Neutrophil (primary cell): Measurements from ENCODE around the gene EPHX1.

Source experiments
- H3K27ac ChIP-seq: fragments of 200-600 bp; sonication (generic); 2 replicates; pipeline ENCODE4 v1.5.1; 2016; ENCODE audit warnings: mild to moderate bottlenecking, moderate library complexity
- H3K27me3 ChIP-seq: fragments of 200-600 bp; sonication (generic); 2 replicates; pipeline ENCODE4 v1.6.0; 2016; ENCODE audit warnings: mild to moderate bottlenecking
- H3K36me3 ChIP-seq: fragments of 200-600 bp; sonication (generic); 2 replicates; pipeline ENCODE4 v1.5.1; 2017
- H3K4me1 ChIP-seq, 2 experiments: fragments of 200-600 bp in 1 of 2; sonication (generic) in 1 of 2; 1 replicate in 1 of 2; 2 replicates in 1 of 2; pipeline versions ENCODE4 v1.5.1 to v1.6.1; 2013 to 2016; ENCODE audit warnings: low read depth in 1 of 2, low read length in 1 of 2, mild to moderate bottlenecking in 1 of 2, moderate library complexity in 1 of 2; ENCODE audit not compliant: control insufficient read depth in 1 of 2, insufficient read depth in 1 of 2
- H3K4me3 ChIP-seq, 2 experiments: fragments of 200-600 bp in 1 of 2; sonication (generic) in 1 of 2; 1 replicate in 1 of 2; 2 replicates in 1 of 2; pipeline ENCODE4 v1.5.1; 2013 to 2016; ENCODE audit warnings: low read depth in 1 of 2, low read length in 1 of 2, mild to moderate bottlenecking in 1 of 2, moderate library complexity in 1 of 2
- H3K9me3 ChIP-seq: fragments of 200-600 bp; sonication (generic); 2 replicates; pipeline ENCODE4 v1.5.1; 2016
- TF ChIP-seq, protein P1 (sequence below): fragments of 200-600 bp; sonication (generic); IDR thresholded peaks from 2 replicates; pipeline ENCODE4 v1.5.1; 2016; ENCODE audit warnings: antibody characterized with exemption

Gene EPHX1

DNA sequence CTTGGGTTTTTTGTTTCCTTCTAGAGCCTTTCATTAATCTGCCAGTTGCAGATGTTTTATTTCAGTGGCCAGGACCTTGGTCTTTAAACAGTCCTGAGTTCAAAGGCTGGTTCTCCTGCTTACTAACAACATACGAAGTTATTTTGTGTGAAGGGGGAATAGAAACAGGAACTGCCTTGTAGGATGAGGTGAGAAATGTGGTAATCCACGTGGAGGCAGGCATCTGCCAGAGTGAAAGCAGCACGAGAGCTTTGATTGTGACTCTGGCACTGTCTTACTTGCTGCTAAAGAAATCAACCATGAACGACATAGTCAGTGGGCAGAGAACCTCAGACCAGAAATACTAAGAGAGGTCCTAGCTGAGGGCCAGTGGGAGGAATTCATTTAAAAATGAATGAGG lies 41.9 kb downstream of the EPHX1 start:
- Histone ChIP-seq H3K4me1 (no peaks in the 10 kb centered on the region), H3K36me3 (peaks cover 100% of the 10 kb centered on the region), H3K4me3 (no peak overlapping the region)

DNA sequence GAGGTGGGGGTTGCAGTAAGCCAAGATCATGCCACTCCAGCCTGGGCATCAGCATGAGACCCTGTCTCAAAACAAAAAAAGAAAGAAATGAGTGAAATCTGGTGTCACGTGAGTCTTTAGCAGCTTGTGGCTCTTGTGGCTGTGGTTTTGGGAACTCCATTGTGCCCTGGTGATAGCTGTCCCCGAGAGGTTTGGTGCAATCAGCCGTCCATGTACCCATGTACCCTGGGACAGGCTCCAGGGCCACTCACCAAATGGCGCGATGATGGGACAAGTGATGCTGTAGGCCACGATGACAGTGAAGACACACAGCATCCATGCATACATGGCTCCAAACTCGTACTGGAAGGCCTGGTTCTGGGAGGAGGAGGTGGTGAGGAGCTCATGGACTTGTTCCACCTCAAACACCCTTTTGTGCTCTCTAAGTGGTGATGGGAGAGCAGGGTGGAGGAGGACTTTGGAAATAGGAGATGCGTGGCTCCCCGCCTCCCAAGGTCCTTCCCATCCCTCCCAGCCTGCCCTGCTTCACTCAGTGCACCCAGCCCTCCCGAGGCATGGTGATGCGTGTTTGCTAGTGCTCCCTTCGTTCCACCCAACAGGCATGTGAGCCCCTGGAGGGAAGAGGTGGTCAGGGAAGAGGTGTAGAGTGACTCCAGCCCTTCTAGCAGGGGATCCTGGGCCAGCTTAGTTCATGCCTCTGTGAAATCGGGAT lies 42.6 kb downstream of the EPHX1 start:
- peaks cover 100% of the 10 kb centered on the region for H3K36me3 ChIP-seq
- TF ChIP-seq, protein P1, sequence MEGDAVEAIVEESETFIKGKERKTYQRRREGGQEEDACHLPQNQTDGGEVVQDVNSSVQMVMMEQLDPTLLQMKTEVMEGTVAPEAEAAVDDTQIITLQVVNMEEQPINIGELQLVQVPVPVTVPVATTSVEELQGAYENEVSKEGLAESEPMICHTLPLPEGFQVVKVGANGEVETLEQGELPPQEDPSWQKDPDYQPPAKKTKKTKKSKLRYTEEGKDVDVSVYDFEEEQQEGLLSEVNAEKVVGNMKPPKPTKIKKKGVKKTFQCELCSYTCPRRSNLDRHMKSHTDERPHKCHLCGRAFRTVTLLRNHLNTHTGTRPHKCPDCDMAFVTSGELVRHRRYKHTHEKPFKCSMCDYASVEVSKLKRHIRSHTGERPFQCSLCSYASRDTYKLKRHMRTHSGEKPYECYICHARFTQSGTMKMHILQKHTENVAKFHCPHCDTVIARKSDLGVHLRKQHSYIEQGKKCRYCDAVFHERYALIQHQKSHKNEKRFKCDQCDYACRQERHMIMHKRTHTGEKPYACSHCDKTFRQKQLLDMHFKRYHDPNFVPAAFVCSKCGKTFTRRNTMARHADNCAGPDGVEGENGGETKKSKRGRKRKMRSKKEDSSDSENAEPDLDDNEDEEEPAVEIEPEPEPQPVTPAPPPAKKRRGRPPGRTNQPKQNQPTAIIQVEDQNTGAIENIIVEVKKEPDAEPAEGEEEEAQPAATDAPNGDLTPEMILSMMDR = no peak

More for the DNA sequence above, 41.9 kb downstream of the EPHX1 start:
- Histone ChIP-seq H3K9me3 (no peaks in the 10 kb centered on the region), H3K27me3 (no peaks in the 10 kb centered on the region), H3K27ac (peak overlapping the region; percentile 3)
- TF ChIP-seq, protein P1 = no peak

DNA sequence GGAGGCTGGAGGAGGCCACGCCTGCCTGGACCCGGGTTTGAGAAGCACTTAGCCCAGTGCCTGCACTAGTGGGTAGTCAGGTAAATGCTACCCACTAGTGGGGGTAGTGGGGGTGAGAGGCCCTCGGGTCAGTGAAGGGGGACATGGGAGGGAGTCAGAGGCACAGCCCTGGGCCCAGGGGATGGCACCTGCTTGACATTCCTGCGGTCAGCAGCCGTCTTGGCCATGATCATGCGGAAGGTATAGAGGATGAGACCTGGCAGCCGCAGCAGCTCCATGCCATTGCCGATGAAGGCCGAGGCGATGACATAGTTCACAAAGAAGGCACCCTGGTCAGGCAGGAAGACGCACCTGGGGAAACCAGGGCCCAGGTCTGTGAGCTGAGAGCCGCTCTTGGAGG lies 43.5 kb downstream of the EPHX1 start:
- no peaks in the 10 kb centered on the region for H3K27me3 ChIP-seq
- TF ChIP-seq, protein P1 = no peak
- no peak overlapping the region for H3K4me3 ChIP-seq
- H3K9me3 ChIP-seq = no peaks in the 10 kb centered on the region
- H3K4me1 ChIP-seq = no peaks in the 10 kb centered on the region
- H3K36me3 ChIP-seq = peaks cover 100% of the 10 kb centered on the region
- H3K27ac ChIP-seq = no peak overlapping the region

More for the DNA sequence above, 42.6 kb downstream of the EPHX1 start:
- no peak overlapping the region for H3K27ac ChIP-seq
- no peaks in the 10 kb centered on the region for H3K4me1 ChIP-seq
- H3K4me3 ChIP-seq = no peak overlapping the region
- no peaks in the 10 kb centered on the region for H3K9me3 ChIP-seq
- H3K27me3 ChIP-seq = no peaks in the 10 kb centered on the region

DNA sequence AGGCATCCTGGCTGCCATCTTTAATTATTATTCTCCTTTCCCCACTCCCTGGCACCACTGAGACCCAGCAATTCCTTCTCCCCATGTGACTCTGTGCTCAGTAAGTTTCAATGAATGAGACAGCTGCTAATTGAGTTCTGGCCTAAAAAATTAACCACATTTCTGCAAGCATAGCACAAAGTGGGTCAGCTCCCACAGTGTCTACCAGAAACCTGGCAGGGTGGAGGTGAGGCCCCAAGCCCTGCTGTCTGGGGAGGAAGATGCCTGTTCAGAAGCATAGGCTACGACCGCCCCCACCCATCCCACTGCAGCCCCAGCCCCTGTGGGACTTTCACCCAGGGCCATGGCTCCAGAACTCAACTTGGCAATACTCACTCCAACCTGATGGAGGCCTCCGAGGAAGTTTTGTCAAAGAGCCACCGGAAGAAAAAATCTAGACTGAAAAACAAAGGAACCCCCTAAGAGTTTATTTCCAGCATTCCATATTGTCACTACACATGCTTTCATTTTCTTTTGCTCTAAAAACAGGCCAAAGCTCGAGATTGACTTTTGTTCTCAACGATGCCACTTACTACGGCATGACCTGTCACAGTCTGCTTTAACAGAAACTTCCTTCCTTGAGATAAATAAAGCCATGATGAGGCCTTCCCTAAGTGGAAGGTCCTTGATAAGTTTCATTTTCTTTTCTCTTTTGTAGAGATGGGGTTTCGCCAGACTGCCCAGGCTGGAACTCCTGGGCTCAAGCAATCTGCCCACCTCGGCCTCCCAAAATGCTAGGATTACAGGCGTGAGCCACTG lies 45.8 kb downstream of the EPHX1 start:
- no peak overlapping the region for H3K4me3 ChIP-seq
- TF ChIP-seq, protein P1 = no peak
- H3K9me3 ChIP-seq = no peaks in the 10 kb centered on the region
- no peak overlapping the region for H3K27ac ChIP-seq
- H3K4me1 ChIP-seq = peaks cover 7 to 19% of the 10 kb centered on the region in 2 experiments
- H3K27me3 ChIP-seq = no peaks in the 10 kb centered on the region
- H3K36me3 ChIP-seq = peaks cover 100% of the 10 kb centered on the region

DNA sequence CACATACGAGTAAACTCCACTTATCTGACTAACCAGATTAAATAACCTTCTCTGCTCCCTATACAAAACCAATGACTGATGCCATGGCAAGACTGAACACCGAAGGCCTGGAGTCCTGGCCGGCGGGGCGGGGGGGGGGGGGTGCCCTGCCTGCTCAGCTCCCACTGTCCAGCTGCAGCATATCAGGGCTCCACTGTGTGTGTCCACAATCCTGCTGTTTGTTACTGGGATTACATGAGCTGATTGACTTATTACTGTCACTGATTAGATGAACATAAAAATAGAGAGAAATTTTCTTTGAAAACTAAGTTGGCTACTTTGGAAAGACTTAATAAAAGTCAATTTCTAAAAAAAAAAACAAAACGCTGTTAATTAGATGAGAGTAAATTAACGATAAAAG lies 47.3 kb downstream of the EPHX1 start:
- Histone ChIP-seq H3K4me1 (peaks cover 22 to 35% of the 10 kb centered on the region in 2 experiments), H3K36me3 (peaks cover 100% of the 10 kb centered on the region), H3K4me3 (no peak overlapping the region), H3K27me3 (no peaks in the 10 kb centered on the region), H3K9me3 (no peaks in the 10 kb centered on the region), H3K27ac (no peak overlapping the region)
- TF ChIP-seq, protein P1 = no peak
